GM18861 (cell line): ENCODE data around the gene GABRE.
"Not testable (repeated sequence)": the region's sequence is repeated elsewhere in the genome, so short reads cannot be mapped to it uniquely, and the experiment has no call there.

Experiments used
- ATAC-seq: cut with Tn5 transposase; IDR thresholded peaks from one replicate; pipeline ENCODE4 v1.9.1; 2021; ENCODE audit not compliant: unreplicated experiment

Gene GABRE

DNA sequence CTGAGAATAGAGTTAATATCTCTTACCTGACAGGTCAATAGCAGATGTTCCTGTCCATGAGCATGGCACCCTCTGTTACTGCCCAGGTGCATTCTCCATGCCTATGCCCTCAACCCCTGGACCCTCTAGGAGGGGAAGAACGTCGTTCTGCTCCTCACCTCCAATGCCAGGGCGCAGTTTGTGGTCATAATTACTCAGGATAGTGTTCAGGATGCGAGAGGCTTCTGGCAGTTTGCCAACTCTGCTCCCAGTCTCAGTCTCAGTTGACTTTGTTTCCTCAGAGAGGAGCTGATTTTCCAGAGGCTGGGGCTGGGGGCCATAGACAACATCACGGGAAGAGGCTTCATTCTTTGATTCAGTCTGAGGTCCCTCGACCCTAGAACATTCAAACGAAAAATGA, 4.4 kb downstream of the GABRE start:
- no peak for ATAC-seq

DNA sequence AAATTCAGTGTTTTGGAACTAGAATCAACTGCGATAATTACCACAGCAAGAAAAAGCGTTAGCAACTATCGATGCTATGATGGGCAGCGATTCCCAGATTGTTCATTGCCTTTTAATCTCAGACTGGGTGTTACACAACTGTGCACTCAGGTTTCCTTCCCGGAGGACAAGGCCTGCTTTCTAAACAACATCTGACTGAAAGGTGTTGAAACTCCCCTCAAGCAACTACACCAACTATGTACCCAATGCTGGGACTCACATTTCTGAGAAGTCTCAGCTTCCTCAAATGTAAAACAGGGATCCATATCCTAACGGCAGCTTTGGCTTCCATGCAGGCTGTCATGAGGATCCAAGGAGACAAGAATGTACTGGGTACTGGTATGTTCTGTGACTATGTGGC, 8.2 kb downstream of the GABRE start:
- no peak for ATAC-seq

DNA sequence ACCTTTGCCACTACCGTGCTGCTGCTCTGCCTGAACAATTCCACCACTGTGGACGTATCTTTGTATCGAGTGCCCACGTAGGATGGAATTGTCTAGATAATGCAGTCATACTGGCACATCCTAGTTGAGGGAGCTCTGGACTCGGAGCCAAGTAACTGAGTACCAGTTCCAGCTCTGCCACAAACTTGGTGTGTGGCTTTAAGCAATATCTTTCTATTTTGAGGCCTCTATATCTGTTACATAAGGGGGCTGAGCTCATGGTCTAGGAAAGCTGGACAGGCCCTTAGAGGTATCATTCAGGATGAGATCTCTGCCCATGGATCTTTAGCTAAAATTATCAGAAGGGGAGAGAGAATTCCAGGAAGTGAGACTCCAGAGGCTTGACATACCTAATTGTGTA, 12.4 kb downstream of the GABRE start:
- no peak for ATAC-seq

DNA sequence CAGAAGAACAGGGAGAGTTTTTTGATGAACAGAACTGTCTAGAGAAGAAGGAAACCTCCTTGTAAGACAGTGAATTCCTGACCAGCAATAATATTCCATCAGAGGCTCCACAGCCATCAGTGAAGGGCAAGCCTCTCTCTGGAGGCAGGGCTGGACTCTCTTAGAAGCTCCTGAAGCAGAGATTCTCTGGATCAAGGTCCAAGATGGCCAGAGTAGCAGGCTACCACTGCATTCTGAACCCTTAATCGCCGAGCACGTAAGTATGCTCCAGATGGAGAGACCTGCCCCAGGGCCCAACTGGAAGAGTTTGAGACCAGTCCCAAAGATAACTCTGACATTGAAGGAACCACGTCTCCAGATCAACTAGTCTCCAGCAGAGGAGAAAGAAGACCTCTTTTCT, 16.4 kb downstream of the GABRE start:
- no peak for ATAC-seq

DNA sequence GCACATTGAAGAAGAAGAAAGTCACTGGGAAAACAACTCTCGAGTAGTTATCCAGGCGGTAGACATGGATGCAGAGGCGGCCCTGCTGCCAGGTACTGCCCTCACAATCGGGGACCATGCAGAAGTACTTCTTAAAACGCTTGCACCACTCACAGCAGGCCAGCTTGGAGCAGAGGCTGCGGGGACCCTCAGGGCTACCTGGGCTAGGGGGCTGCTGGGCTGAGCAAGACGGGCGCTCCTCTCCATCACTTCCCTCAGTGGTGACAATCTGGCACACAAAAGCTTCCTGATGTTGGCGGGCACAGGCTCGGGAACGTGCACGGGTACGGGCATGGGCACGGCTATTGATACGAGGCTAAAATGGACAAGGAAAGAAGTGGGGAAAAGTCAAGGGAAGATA, 19.7 kb downstream of the GABRE start:
- ATAC-seq, result no peak

DNA sequence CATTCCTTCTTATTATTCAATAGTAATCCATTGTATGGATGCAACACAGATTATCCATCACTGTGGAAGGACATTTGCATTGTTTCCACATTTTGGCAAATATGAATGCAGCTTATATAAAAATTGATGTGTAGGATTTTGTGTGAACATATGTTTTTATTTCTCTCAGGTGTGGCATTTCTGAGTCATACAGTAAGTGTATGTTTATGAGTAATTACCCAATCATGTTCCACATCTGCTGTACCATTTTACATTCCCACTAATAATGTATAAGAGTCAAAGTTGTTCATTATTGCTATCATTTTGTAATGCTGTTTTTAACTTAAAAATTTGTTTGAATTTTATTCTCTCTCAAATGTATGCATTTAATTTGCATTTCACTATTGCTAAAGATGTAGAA, 36.3 kb downstream of the GABRE start:
- no peak for ATAC-seq

DNA sequence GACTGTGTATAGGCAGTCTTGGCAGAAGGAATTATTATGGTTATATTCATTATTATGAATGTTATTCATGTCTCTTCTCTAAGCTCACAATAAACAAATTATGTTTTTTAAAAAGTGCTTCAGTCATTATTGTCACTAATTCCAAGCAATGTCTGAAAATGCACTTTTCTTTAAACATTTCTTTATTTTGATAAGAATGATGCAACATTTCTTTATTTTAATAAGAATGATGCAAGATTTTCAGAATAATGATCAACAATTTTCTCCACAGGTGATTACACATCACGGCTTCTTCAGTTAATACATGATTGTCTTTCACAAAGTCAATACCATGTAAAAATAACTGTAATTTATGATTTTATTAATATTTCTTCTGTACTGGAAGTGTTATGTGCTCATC, 39.1 kb downstream of the GABRE start:
- no peak for ATAC-seq

DNA sequence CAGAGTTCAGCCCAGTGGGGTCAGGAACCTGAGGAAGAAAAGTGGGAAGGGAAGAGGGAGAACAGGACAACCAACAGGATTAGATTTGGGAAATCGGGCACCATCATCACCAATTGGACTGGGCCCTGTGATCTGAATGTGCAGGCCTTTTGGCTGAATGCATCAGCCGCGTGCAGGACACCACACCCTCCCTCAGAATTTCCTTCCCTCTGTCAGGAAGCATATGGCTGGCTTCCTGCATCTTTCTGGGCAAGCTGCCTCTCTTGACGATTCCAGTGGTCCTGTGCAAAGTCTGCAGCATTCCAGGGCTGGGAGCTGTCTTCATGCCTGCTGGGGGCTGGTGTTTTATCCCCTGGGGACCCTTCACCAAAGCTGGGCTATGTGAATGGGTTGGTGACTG, 45.4 kb downstream of the GABRE start:
- ATAC-seq, result no peak

DNA sequence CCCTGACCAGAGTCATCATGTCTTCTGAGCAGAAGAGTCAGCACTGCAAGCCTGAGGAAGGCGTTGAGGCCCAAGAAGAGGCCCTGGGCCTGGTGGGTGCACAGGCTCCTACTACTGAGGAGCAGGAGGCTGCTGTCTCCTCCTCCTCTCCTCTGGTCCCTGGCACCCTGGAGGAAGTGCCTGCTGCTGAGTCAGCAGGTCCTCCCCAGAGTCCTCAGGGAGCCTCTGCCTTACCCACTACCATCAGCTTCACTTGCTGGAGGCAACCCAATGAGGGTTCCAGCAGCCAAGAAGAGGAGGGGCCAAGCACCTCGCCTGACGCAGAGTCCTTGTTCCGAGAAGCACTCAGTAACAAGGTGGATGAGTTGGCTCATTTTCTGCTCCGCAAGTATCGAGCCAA, 50.8 kb downstream of the GABRE start:
- no peak for ATAC-seq

DNA sequence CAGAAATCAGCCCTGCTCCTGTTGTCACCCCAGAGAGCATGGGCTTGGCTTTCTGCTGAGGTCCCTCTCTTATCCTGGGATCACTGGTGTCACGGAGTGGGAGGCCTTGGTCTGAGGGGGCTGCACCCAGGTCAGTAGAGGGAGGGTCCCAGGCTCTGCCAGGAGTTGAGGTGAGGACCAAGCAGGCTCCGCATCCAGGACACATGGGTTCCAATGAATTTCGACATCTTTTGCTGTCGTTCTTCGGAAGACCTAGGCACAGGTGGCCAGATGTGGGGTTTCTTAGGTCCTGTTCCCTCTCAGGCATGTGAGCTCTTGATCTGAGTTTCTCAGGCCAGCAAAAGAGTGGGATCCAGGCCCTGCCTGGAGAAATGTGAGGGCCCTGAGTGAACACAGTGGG, 51.8 kb downstream of the GABRE start:
- no peak for ATAC-seq

DNA sequence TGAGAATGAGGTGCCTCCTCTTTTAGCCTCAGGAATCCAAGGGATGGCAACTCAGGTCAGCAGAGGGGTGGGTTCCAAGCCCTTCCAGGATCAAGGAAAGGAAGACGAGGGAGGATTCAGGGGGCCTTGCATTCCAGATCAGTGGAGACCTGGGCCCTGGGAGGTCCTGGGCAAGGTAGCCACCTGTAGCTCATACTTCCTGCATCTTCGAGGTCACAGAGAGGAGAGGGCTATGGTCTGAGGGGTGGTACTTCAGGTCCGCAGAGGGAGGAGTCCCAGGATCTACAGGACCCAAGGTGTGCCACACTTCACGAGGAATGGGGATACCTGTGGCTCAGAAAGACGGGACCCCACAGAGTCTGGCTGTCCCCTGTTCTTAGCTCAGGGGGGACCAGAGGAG, 52.6 kb downstream of the GABRE start:
- no peak for ATAC-seq

DNA sequence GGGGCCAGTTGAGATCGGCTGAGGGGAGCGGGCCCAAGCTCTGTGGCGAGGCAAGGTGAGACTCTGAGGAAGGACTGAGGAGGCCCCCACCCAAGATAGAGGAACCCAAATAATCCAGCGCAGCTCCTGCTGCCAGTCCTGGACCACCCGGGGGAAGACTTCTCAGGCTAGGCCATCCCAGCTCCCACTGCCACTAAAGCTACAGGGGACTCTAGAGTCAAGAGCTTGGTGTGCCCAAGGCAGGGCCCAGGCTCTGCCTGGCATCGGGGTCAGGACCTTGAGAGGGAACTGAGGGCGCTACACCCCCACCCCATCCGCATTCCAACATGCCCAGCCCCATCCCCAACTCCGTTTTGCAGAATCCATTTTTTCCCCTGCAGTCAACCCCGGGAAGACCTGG, 53.2 kb downstream of the GABRE start:
- no peak for ATAC-seq

DNA sequence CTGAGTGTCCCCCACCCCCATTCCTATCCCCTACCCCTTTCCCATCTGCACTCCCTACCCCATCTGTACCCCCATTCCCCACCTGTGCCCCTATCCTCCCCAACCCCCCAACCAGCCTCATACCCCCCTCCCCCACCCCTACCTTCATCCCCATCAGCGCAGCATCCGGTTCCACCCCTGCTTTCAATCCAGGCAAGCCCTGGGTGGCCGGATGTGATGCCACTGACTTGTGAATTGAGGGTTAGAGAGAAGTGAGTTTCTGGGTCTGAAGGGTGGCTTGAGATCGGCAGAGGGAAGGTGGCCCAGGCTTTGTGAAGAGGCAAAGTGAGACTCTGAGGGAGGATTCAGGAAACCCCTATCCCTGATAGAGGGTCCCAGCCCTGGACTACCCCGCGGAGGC, 53.9 kb downstream of the GABRE start:
- ATAC-seq, result no peak

DNA sequence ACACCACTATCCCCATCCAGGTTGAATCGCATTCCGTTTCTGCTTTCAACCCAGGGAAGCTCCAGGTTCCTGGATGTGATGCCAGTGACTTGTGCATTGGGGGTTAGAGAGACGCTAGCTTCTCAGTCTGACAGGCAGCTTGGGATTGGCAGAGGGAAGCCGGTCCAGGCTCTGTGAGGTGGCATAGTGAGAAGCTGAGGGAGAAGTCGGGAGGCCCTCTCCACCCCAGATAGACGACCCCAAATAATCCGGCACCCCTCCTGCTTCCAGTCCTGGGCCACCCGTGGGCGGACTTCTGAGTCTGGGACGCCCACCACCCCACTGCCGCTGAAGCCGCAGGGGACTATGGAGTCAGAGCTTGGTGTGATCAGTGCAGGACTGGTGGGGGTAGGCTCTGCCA, 54.4 kb downstream of the GABRE start:
- no peak for ATAC-seq

DNA sequence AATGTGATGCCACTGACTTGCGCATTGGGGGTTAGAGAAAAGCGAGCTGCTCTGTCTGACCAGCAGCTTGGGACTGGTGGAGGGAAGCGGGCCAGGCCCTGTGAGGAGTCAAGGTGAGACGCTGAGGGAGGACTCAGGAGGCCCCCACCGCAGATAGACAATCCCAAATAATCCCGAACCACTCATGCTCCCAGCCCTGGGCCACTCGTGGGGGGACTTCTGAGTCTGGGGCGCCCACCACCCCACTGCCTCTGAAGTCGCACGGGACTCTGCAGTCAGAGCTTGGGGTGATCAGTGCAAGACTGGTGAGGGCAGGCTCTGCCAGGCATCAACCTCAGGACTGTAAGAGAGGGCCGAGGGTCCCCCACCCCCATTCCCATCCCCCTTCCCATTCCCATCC, 54.9 kb downstream of the GABRE start:
- no peak for ATAC-seq

DNA sequence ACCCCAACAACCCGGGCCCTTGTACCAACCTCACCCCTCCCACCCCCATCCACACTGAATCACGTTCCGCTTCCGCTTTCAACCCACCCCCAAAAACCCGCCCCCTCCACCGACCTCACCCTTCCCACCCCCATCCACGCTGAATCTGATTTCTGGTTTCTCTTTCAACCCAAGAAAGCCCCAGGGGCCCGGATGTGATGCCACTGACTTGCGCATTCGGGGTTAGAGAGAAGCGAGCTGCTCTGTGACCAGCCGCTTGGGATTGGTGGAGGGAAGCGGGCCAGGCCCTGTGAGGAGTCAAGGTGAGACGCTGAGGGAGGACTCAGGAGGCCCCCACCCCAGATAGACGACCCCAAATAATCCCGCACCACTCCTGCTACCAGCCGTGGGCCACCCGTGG, 55.7 kb downstream of the GABRE start:
- ATAC-seq, result not testable (repeated sequence)

DNA sequence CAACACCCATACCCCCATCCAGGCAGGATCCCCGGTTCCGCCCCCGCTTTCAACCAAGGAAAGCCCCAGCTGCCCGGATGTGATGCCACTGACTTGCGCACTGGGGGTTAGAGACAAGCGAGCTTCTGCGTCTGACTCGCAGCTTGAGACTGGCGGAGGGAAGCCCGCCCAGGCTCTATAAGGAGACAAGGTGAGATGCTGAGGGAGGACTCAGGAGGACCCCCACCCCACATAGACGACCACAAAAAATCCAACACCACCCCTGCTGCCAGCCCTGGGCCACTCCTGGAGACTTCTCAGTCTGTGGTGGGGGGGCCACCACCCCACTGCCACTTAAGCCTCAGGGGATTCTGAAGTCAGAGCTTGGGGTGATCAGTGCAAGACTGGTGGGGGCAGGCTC, 61.7 kb downstream of the GABRE start, which contains the start of gene MAGEA4:
MAGEA4 (plus strand) TSS at position 110 of the 400 bp plus-strand sequence. CDS start 10,776 bp downstream, outside the sequence.
- no peak for ATAC-seq

DNA sequence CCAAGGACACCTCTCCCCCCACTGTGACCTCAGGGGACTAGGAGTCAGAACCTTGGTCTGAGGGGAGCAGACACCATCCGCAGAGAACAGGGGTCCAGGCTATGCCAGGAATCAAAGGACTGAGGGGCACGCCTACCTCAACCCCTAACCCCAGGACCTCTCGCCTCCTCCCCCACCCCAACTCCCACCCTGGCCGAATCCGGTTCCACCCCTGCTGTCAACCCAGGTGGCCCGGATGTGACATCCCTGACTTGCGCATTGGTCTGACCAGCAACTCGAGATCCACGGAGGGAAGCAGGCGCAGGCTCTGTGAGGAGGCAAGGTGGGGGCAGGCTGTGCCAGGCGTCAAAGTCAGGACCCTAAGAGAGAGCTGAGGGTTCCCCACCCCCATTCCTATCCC, 62.3 kb downstream of the GABRE start:
- ATAC-seq, result no peak

DNA sequence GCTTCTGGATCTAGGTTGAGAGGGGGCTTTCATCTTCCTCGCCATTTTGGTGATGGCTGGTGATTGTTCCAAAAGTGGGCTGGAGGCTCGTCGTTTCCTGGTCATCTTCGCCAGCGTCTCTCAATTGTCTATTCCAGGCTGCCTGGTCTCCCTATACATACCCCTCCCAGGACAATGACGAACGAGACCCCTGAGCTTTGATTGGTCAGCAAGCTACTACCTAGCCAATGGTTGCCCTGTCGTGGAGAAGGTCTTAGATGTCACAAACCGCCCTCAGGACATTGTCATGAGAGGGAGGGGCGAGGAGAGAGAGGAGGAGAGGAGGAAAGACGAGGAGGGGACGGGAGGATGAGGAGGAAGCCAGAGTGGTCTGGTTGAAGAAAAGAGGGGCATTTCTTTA, 69.5 kb downstream of the GABRE start:
- ATAC-seq, result no peak
